NCI-H2196 (cell line): ENCODE measurements around the gene FXN.
"Not testable (repeated sequence)": the region's sequence is repeated elsewhere in the genome, so short reads cannot be mapped to it uniquely, and the experiment has no call there.

Experiments used
- DNase-seq: peaks from one replicate; lab custom pipeline; 2025; ENCODE audit not compliant: unreplicated experiment; lab: John Stamatoyannopoulos, UW

FXN gene

DNA sequence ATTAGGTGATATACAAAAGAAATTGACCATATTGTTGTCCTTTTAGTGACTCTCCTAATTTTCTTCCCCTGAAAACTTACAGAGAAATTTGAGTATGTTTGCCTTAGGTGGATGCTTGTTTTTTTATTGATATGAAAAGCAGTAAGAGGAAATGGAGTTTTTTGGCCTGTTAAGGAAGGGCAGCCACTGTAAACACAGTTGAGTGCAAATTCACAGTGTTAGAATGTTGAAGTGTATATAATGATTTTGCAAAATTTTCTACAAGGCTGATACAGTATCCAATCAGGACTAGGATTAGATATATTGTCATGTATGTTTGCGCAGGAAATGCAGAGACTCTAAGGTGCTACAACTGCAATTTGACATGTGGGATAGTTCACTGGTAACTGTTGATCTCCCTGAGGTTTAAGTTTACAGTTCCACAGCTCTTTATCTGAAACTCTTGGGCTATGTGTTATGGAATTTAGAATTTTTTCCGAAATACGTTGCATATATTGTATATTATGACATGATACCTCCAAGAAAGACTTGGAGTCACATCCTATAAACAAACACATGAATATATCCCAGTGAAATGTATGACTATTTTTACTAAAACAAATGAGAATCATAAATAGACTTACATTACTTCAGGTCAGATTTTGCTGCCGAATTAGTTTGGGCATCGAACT, 62.5 kb downstream of the FXN start:
- no peak for DNase-seq

DNA sequence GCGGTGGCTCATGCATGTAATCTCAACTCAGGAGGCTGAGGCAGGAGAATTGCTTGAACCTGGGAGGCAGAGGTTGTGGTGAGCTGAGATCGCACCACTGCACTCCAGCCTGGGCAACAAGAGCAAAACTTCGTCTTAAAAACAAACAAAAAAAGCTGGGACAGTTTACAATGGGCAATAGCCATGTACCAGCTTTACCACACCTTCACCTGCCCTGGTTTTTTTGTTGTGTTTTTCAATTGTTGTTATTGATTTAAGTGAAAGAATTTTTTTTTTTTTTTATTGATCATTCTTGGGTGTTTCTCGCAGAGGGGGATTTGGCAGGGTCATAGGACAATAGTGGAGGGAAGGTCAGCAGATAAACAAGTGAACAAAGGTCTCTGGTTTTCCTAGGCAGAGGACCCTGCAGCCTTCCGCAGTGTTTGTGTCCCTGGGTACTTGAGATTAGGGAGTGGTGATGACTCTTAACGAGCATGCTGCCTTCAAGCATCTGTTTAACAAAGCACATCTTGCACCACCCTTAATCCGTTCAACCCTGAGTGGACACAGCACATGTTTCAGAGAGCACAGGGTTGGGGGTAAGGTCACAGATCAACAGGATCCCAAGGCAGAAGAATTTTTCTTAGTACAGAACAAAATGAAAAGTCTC, 67.9 kb downstream of the FXN start:
- not testable (repeated sequence) for DNase-seq

GRCh38 chr9:69104830-69105527, 69.4 kb downstream of the FXN start:
- peak; percentile 87 for DNase-seq

DNA sequence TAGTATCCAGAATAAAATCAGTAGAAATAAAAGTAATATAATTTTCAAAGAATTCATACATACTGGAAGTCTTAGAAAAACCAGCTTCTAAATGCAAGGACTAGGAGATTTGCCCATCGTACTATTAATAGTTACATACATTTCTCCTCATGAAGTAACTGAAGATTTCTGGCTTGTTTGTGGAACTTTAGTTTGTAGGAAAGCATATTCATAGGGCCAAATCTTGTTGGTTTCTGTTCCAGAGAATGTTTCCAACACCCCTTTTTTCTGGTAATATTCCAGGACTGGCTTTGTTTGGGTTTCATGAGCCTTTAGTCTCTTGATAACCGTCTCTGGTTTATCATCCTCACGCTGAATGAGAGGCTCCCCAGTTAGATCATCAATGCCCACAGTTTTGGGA, 72.2 kb downstream of the FXN start:
- DNase-seq = no peak

GRCh38 chr9:69108706-69109105, 73.2 kb downstream of the FXN start:
- not testable (repeated sequence) for DNase-seq

DNA sequence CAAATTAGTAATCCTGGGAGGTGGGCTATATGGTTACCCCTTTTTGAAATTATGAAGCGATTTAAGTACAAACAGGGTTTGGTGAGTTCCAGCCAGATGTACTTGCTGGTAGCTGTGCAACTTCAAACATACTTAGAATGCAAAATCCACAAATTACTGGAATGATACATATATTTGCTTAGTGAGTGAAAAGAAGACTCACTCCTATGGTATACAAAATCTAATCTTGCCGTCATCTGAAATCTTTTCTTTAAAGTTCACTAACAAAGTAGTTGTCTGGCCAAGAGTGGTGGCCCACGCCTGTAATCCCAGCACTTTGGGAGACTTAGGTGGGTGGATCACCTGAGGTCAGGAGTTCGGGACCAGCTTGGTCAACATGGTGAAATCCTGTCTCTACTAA, 73.6 kb downstream of the FXN start:
- DNase-seq = no peak

- DNase-seq = not testable (repeated sequence)
Measured at GRCh38 chr9:69112646-69113045, 77.1 kb downstream of the FXN start.

GRCh38 chr9:69115621-69116020, 80.1 kb downstream of the FXN start:
- no peak for DNase-seq

DNA sequence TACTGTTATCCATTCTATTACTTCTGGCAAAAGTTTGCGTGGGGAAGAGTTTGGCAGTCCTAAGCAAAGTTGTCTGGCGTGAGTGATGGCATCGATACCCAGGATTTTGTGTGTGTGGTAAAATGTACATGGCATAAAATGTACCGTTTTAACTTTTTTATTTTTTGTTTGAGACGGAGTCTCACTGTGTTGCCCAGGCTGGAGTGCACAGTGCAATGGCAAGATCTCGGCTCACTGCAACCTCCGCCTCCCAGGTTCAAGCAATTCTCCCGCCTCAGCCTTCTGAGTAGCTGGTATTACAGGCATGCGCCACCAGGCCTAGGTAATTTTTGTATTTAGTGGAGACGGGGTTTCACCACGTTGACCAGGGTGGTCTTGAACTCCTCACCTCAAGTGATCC, 83.1 kb downstream of the FXN start:
- no peak for DNase-seq

GRCh38 chr9:69120380-69121154, 85.0 kb downstream of the FXN start:
- peak; percentile 89 for DNase-seq

GRCh38 chr9:69121155-69122081, 85.9 kb downstream of the FXN start:
- peak; percentile 54 for DNase-seq

- DNase-seq = peak; percentile 38
Measured at GRCh38 chr9:69122082-69122548, 86.6 kb downstream of the FXN start.

DNA sequence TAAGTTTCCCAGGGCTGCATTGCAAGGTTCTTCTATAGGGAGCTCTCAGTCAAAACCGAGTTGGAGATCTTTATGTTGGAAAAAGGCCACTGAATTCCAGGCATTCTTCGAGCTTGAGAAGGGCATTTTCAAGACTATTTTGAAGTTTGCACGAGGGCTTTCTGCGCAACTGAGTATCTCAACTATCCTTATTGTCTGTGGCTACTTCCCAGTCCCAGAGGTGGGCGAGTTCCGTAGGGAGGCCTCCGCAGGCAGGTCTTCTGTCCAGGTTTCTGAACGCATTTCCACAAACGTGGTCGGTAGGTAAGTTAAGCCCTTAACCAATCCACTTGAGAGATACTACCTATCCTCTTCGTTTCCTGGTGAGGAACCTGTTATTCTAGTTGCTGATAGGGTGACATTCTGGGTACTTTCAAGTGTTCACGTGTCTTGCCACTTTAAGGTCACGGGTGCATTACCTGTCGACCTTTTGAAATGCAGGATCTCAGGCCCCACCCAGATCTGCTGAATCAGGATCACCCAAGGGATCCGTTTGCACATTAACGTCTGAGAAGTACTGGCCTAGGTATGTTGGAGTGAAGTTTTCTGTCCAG, 87.1 kb downstream of the FXN start:
- peak; percentile 69 for DNase-seq

DNA sequence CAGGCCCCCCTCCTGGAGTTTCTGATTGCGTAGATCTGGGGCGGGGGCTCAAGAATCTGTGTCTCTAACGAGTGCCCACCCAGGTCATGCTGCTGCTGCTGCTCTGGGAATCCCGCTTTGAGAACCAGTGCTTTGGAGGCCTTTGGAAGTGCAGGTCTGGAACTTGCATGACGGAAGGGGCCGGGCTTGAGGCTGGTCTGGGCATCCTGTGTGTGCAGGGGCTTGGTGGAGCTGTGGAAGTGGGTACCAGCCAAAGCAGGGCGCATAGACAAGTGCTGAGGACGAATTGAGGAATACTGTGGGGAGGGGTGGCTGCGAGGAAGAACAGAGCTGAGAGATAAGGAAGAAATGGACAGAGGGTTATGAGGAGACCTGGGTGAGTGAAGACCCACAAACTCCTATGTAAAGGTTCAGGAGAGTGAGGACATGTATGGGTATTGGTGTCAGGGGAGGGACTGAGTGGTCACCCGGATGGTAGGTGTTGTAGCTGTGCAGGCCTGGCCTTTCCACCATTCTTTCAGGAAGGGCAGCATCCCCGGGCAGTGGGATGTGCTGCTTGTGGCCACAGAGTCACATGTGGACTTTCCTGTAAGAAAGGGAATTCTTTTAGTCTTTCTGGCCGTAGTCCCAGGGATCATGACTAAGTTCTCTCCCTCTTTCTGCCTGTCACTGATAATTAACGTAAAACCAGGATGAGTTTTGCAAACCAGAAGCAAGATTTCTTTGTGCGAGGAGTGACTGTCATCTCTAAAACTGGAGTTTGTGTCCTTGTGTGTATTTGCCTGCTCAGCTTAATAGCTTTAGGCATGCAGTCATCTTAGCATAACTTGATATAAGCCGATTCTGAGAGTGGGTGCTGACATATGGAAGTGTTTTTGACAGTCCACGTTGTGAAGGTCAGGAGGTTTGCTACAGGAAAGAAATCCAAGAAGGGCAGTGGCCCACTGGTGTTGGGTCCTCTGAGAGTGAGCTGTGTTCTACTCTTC, 95.2 kb downstream of the FXN start:
- no peak for DNase-seq

DNA sequence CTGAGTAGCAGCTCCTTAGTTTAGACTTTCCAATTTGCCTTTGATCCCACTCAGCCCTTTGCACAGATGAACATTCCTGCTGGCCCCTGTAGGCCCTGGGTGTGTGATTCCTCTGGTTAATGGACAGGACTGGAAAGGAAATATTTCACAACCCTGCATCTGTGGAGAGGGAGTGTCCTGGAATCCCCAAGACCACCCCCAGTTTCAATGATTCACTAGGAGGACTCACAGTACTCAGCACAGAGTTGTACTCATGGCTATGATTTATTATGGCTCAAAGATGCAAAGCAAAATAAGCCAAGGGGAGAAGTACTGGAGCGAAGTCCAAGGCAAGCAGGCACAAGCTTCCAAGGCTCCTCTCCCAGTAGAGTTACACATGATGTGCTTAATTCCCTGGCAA, 96.1 kb downstream of the FXN start:
- DNase-seq = no peak

- DNase-seq = no peak
Measured at GRCh38 chr9:69132361-69132760, 96.8 kb downstream of the FXN start.

DNA sequence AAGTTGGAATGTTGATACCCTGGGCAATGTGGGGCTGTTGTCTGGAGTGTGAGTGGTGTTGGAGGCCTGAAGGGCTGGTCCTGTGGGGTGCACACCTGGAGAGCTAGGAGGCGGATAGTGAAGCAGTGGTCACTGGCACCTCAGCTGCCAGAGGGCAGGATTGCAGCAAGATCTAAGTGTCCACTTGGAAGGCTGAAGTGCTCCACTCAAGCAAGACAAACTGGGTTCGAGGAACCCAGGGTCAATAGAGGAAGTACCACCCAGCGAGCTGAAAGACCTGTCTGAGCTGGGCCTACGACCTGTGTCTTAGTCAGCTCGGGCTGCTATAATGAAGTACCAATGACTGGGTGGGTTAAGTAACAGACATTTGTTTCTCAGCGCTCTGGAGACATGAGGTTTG, 98.9 kb downstream of the FXN start:
- no peak for DNase-seq

GRCh38 chr9:69136185-69136584, 100.6 kb downstream of the FXN start:
- no peak for DNase-seq

GRCh38 chr9:69136779-69137178, 101.2 kb downstream of the FXN start:
- peak; percentile 16 for DNase-seq
